ENCODE data around the gene PTBP2.

DNA sequence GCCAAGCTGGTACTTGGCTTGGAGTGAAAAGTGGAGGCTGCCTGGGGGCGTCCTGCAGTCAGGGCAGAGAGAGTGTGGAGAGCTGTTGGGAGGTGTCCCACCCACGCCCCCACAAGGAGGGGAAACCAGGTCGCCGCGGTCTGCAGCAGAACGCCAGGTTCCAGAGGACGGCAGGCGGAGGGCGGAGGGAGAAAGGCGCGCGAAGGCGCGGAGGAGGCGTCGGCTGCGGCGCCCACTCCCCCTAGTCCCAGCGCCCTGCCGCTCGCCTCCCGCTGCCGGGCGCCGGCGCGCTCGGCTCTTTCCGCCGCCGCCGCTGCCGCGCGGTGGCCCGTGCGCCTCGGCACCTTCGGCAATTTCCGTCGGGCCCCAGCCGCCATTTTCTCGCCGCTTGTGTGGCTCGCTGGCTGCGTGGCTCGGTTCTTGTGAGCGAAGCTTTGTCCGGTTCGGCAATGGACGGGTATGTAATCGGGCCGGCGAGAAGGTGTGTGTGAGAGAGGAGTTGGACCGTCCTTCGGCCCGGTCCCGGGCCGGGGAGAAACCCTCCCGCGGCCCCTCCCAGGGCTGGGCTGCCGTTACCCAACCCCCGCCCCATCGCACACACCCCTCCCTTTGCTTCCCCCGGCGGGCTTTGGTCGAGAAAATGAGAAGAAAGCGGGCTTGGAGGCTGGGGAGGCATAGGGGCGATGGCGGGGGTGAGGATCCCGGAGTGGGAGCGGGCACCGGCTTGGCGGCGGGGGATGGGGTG lies at the start of gene PTBP2:
- TF ChIP-seq EZH2 (IDR thresholded peaks at IDR 0.05; ENCODE audit: insufficient read depth, poor library complexity, severe bottlenecking) (no peak), EZH2phosphoT487 (IDR thresholded peaks at IDR 0.05; ENCODE audit: insufficient read depth, low read depth) (no peak)

Data from GM23248 (cell line).